Measurements from ENCODE around the gene MROH8.

- TF ChIP-seq CTCF (IDR thresholded peaks at IDR 0.05) (no peak), POLR2A (IDR thresholded peaks at IDR 0.05) (no peak)
These were observed 41.8 kb downstream of the MROH8 start for GRCh38 chr20:37137547-37137946.
